ENCODE results near the gene ROPN1B. TPM values are rescaled to one million over a fixed set of nuclear protein-coding genes. Genes with fewer than 3 reads are reported as not detected.
A peak's percentile ranks its signal among the peaks of the same experiment; 100 is the strongest.

Gene ROPN1B
- total RNA-seq, 1 donor from 2014 or later = 2.5 TPM

- Mint-ChIP-seq H3K4me1 (no peaks in the 10 kb centered on the region), H3K27me3 (ENCODE audit: low read depth) (no peaks in the 10 kb centered on the region), H3K9me3 (no peaks in the 10 kb centered on the region), H3K36me3 (ENCODE audit: low read depth) (peaks cover 18% of the 10 kb centered on the region), H3K27ac (ENCODE audit: unreplicated experiment) (peak overlapping the region; percentile 5), H3K4me3 (no peak overlapping the region)
- DNase-seq (ENCODE audit: low read depth, low spot score) = no peak
- no peak for TF ChIP-seq CTCF (conservative IDR thresholded peaks at IDR 0.05)
These were observed 39.2 kb downstream of the ROPN1B start for GRCh38 chr3:126008219-126008618.

GRCh38 chr3:126009181-126009580, 40.2 kb downstream of the ROPN1B start:
- no peak overlapping the region for H3K4me3 Mint-ChIP-seq
- no peak for DNase-seq (ENCODE audit: low read depth, low spot score)
- no peaks in the 10 kb centered on the region for H3K27me3 Mint-ChIP-seq (ENCODE audit: low read depth)
- H3K36me3 Mint-ChIP-seq (ENCODE audit: low read depth) = peaks cover 23% of the 10 kb centered on the region
- TF ChIP-seq CTCF (conservative IDR thresholded peaks at IDR 0.05) = no peak
- H3K9me3 Mint-ChIP-seq = no peaks in the 10 kb centered on the region
- peaks cover 8% of the 10 kb centered on the region for H3K4me1 Mint-ChIP-seq
- no peak overlapping the region for H3K27ac Mint-ChIP-seq (ENCODE audit: unreplicated experiment)

GRCh38 chr3:126013751-126014156, 44.8 kb downstream of the ROPN1B start:
- H3K27ac Mint-ChIP-seq (ENCODE audit: unreplicated experiment) = no peak overlapping the region
- H3K27me3 Mint-ChIP-seq (ENCODE audit: low read depth) = no peaks in the 10 kb centered on the region
- H3K4me1 Mint-ChIP-seq = peaks cover 15% of the 10 kb centered on the region
- H3K36me3 Mint-ChIP-seq (ENCODE audit: low read depth) = peaks cover 21% of the 10 kb centered on the region
- no peak for TF ChIP-seq CTCF (conservative IDR thresholded peaks at IDR 0.05)
- no peak overlapping the region for H3K4me3 Mint-ChIP-seq
- no peak for DNase-seq (ENCODE audit: low read depth, low spot score)
- H3K9me3 Mint-ChIP-seq = no peaks in the 10 kb centered on the region

- H3K27ac Mint-ChIP-seq (ENCODE audit: unreplicated experiment) = peak overlapping the region; percentile 78
These were observed 45.3 kb downstream of the ROPN1B start for GRCh38 chr3:126014252-126014651.

GRCh38 chr3:126015075-126015474, 46.1 kb downstream of the ROPN1B start:
- DNase-seq (ENCODE audit: low read depth, low spot score) = no peak
- Mint-ChIP-seq H3K27ac (ENCODE audit: unreplicated experiment) (no peak overlapping the region), H3K36me3 (ENCODE audit: low read depth) (peaks cover 21% of the 10 kb centered on the region), H3K9me3 (no peaks in the 10 kb centered on the region), H3K4me1 (peaks cover 15% of the 10 kb centered on the region), H3K27me3 (ENCODE audit: low read depth) (no peaks in the 10 kb centered on the region), H3K4me3 (no peak overlapping the region)
- TF ChIP-seq CTCF (conservative IDR thresholded peaks at IDR 0.05) = no peak

More at GRCh38 chr3:126014252-126014651, 45.3 kb downstream of the ROPN1B start:
- H3K27me3 Mint-ChIP-seq (ENCODE audit: low read depth) = no peaks in the 10 kb centered on the region
- DNase-seq (ENCODE audit: low read depth, low spot score) = no peak
- TF ChIP-seq CTCF (conservative IDR thresholded peaks at IDR 0.05) = no peak
- H3K9me3 Mint-ChIP-seq = no peaks in the 10 kb centered on the region
- no peak overlapping the region for H3K4me3 Mint-ChIP-seq
- H3K4me1 Mint-ChIP-seq = peaks cover 15% of the 10 kb centered on the region
- peaks cover 21% of the 10 kb centered on the region for H3K36me3 Mint-ChIP-seq (ENCODE audit: low read depth)

DNA sequence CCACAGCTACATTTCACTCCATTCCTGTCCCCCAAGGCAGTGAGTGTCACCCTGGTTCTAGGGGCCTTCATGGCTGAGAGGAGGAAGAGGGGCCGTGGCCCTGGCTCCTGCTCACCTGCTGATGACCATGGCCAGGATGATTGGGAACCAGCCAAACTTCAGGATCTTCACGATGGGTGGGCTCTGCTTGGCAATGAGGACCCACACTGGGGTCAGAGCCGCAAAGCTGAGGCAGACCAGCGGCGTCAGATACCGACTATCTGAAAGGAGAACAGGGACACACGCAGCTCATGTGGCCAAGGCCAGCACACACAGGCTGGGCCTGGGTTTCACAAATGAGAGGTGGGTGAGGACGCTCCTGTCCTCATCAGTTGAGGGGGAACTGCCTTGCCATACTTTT, 47.6 kb downstream of the ROPN1B start:
- H3K4me1 Mint-ChIP-seq = peaks cover 15% of the 10 kb centered on the region
- H3K27me3 Mint-ChIP-seq (ENCODE audit: low read depth) = no peaks in the 10 kb centered on the region
- no peaks in the 10 kb centered on the region for H3K9me3 Mint-ChIP-seq
- TF ChIP-seq CTCF (conservative IDR thresholded peaks at IDR 0.05) = no peak
- H3K27ac Mint-ChIP-seq (ENCODE audit: unreplicated experiment) = no peak overlapping the region
- H3K36me3 Mint-ChIP-seq (ENCODE audit: low read depth) = peaks cover 13% of the 10 kb centered on the region
- no peak for DNase-seq (ENCODE audit: low read depth, low spot score)
- no peak overlapping the region for H3K4me3 Mint-ChIP-seq
